ENCODE results near the gene SHISAL1.

The SHISAL1 gene

GRCh38 chr22:44231233-44231632 lies 81.5 kb downstream of the SHISAL1 start:
- DNase-seq (ENCODE audit: low spot score): no peak

GRCh38 chr22:44229809-44230208 lies 82.9 kb downstream of the SHISAL1 start:
- DNase-seq (ENCODE audit: low spot score): no peak

- no peak for DNase-seq (ENCODE audit: low spot score)
These were observed 83.4 kb downstream of the SHISAL1 start for GRCh38 chr22:44229331-44229730.

- no peak for DNase-seq (ENCODE audit: low spot score)
These were observed 86.9 kb downstream of the SHISAL1 start for GRCh38 chr22:44225812-44226211.

- DNase-seq (ENCODE audit: low spot score): no peak
These were observed 87.6 kb downstream of the SHISAL1 start for GRCh38 chr22:44225091-44225689.

- no peak for DNase-seq (ENCODE audit: low spot score)
These were observed 88.6 kb downstream of the SHISAL1 start for GRCh38 chr22:44224166-44224565.

- DNase-seq (ENCODE audit: low spot score): no peak
These were observed 90.9 kb downstream of the SHISAL1 start for GRCh38 chr22:44221710-44222475.

GRCh38 chr22:44220727-44221680 lies 91.7 kb downstream of the SHISAL1 start:
- DNase-seq (ENCODE audit: low spot score): no peak

GRCh38 chr22:44219101-44219870 lies 93.5 kb downstream of the SHISAL1 start:
- DNase-seq (ENCODE audit: low spot score): no peak

- no peak for DNase-seq (ENCODE audit: low spot score)
These were observed 94.7 kb downstream of the SHISAL1 start for GRCh38 chr22:44218071-44218470.

GRCh38 chr22:44217346-44217745 lies 95.4 kb downstream of the SHISAL1 start:
- no peak for DNase-seq (ENCODE audit: low spot score)

GRCh38 chr22:44215287-44215686 lies 97.5 kb downstream of the SHISAL1 start:
- DNase-seq (ENCODE audit: low spot score): no peak

GRCh38 chr22:44214764-44215163 lies 98.0 kb downstream of the SHISAL1 start:
- no peak for DNase-seq (ENCODE audit: low spot score)

- no peak for DNase-seq (ENCODE audit: low spot score)
These were observed 98.6 kb downstream of the SHISAL1 start for GRCh38 chr22:44214187-44214586.

GRCh38 chr22:44213489-44214043 lies 99.2 kb downstream of the SHISAL1 start:
- no peak for DNase-seq (ENCODE audit: low spot score)

GRCh38 chr22:44212936-44213335 lies 99.8 kb downstream of the SHISAL1 start:
- no peak for DNase-seq (ENCODE audit: low spot score)

GRCh38 chr22:44211946-44212930 lies 100.5 kb downstream of the SHISAL1 start:
- no peak for DNase-seq (ENCODE audit: low spot score)

GRCh38 chr22:44211256-44211945 lies 101.3 kb downstream of the SHISAL1 start:
- peak; percentile 1 for DNase-seq (ENCODE audit: low spot score)

- DNase-seq (ENCODE audit: low spot score): no peak
These were observed 102.0 kb downstream of the SHISAL1 start for GRCh38 chr22:44210722-44211121.

GRCh38 chr22:44209343-44209742 lies 103.4 kb downstream of the SHISAL1 start:
- no peak for DNase-seq (ENCODE audit: low spot score)
